ENCODE results near the gene ZYX.
A peak's percentile ranks its signal among the peaks of the same experiment; 100 is the strongest.

ZYX gene

GRCh38 chr7:143347950-143348349 lies 33.2 kb upstream of the ZYX start:
- Histone ChIP-seq H3K79me1 (ENCODE audit: low read depth, low read length) (no peaks in the 10 kb centered on the region), H2BK5ac (ENCODE audit: low read length) (no peak overlapping the region), H3K4me1 (ENCODE audit: control insufficient read depth in 2 of 2, insufficient read depth in 1 of 2, low read depth in 1 of 2, low read length in 2 of 2) (peaks cover 14 to 18% of the 10 kb centered on the region in 2 donors), H2AK5ac (ENCODE audit: low read depth, low read length) (no peak overlapping the region), H3K9ac (ENCODE audit: low read depth, low read length, poor library complexity) (no peak overlapping the region), H3K18ac (ENCODE audit: low read length) (no peak overlapping the region), H3K4me3 (ENCODE audit: low read length in 2 of 2) (no peak overlapping the region), H2BK120ac (ENCODE audit: low read depth, low read length) (no peak overlapping the region), H3K23ac (ENCODE audit: low read depth, low read length, poor library complexity) (no peak overlapping the region), H3K36me3 (replicated peaks in 1 of 2; ENCODE audit: control insufficient read depth in 2 of 2, insufficient read depth in 2 of 2, low read length in 2 of 2) (no peaks in the 10 kb centered on the region), H3K27me3 (ENCODE audit: control insufficient read depth in 3 of 3, insufficient read depth in 3 of 3, low read depth in 1 of 3, low read length in 3 of 3) (peaks cover 0 to 35% (median 0%) of the 10 kb centered on the region in 3 experiments), H2AFZ (ENCODE audit: low read length) (no peak overlapping the region), H3K14ac (ENCODE audit: low read length) (no peak overlapping the region), H2BK15ac (ENCODE audit: low read length) (no peak overlapping the region), H2BK12ac (ENCODE audit: low read length) (no peak overlapping the region), H4K91ac (ENCODE audit: low read depth, low read length, poor library complexity) (no peak overlapping the region), H4K8ac (ENCODE audit: low read depth, low read length) (no peak overlapping the region), H3K9me3 (replicated peaks in 1 of 2; ENCODE audit: control insufficient read depth in 2 of 2, insufficient read depth in 1 of 2, low read depth in 1 of 2, low read length in 2 of 2) (no peaks in the 10 kb centered on the region), H3K4ac (ENCODE audit: low read length) (no peak overlapping the region), H3K27ac (replicated peaks; ENCODE audit: low read length) (no peak overlapping the region), H3K4me2 (ENCODE audit: insufficient read depth, low read length, poor library complexity, severe bottlenecking) (no peak overlapping the region)
- no CpG with 5 or more reads among the region's 5 CpGs for WGBS, 2 donors (ENCODE audit: extremely low coverage in 2 of 2, insufficient read length in 2 of 2, insufficient replicate concordance in 1 of 2)
- no peak for DNase-seq (ENCODE audit: low spot score)

GRCh38 chr7:143351060-143351459 lies 30.1 kb upstream of the ZYX start:
- H3K23ac ChIP-seq (ENCODE audit: low read depth, low read length, poor library complexity) = no peak overlapping the region
- no peak overlapping the region for H4K8ac ChIP-seq (ENCODE audit: low read depth, low read length)
- H3K4me2 ChIP-seq (ENCODE audit: insufficient read depth, low read length, poor library complexity, severe bottlenecking) = no peak overlapping the region
- no peak overlapping the region for H2AFZ ChIP-seq (ENCODE audit: low read length)
- H2BK15ac ChIP-seq (ENCODE audit: low read length) = no peak overlapping the region
- no peak for DNase-seq (ENCODE audit: low spot score)
- no peak overlapping the region for H2BK120ac ChIP-seq (ENCODE audit: low read depth, low read length)
- H3K18ac ChIP-seq (ENCODE audit: low read length) = no peak overlapping the region
- H3K79me1 ChIP-seq (ENCODE audit: low read depth, low read length) = peaks cover 2% of the 10 kb centered on the region
- peaks cover 11 to 14% of the 10 kb centered on the region in 2 donors for H3K36me3 ChIP-seq (replicated peaks in 1 of 2; ENCODE audit: control insufficient read depth in 2 of 2, insufficient read depth in 2 of 2, low read length in 2 of 2)
- no peak overlapping the region for H2AK5ac ChIP-seq (ENCODE audit: low read depth, low read length)
- no peak overlapping the region for H4K91ac ChIP-seq (ENCODE audit: low read depth, low read length, poor library complexity)
- no peak overlapping the region for H3K4me3 ChIP-seq (ENCODE audit: low read length in 2 of 2)
- no peak overlapping the region for H2BK5ac ChIP-seq (ENCODE audit: low read length)
- H3K27me3 ChIP-seq (ENCODE audit: control insufficient read depth in 3 of 3, insufficient read depth in 3 of 3, low read depth in 1 of 3, low read length in 3 of 3) = peaks cover 0 to 22% (median 0%) of the 10 kb centered on the region in 3 experiments
- peaks cover 19 to 24% of the 10 kb centered on the region in 2 donors for H3K4me1 ChIP-seq (ENCODE audit: control insufficient read depth in 2 of 2, insufficient read depth in 1 of 2, low read depth in 1 of 2, low read length in 2 of 2)
- no peak overlapping the region for H3K27ac ChIP-seq (replicated peaks; ENCODE audit: low read length)
- WGBS, 2 donors (ENCODE audit: extremely low coverage in 2 of 2, insufficient read length in 2 of 2, insufficient replicate concordance in 1 of 2) = no CpG with 5 or more reads among the region's 5 CpGs
- H2BK12ac ChIP-seq (ENCODE audit: low read length) = no peak overlapping the region
- H3K4ac ChIP-seq (ENCODE audit: low read length) = no peak overlapping the region
- H3K9me3 ChIP-seq (replicated peaks in 1 of 2; ENCODE audit: control insufficient read depth in 2 of 2, insufficient read depth in 1 of 2, low read depth in 1 of 2, low read length in 2 of 2) = no peaks in the 10 kb centered on the region
- H3K14ac ChIP-seq (ENCODE audit: low read length) = no peak overlapping the region
- H3K9ac ChIP-seq (ENCODE audit: low read depth, low read length, poor library complexity) = no peak overlapping the region

- Histone ChIP-seq H3K27me3 (ENCODE audit: control insufficient read depth in 3 of 3, insufficient read depth in 3 of 3, low read depth in 1 of 3, low read length in 3 of 3) (peaks cover 0 to 18% (median 0%) of the 10 kb centered on the region in 3 experiments), H2BK15ac (ENCODE audit: low read length) (no peak overlapping the region), H3K79me1 (ENCODE audit: low read depth, low read length) (peaks cover 2% of the 10 kb centered on the region), H3K18ac (ENCODE audit: low read length) (peak overlapping the region; percentile 69), H2BK5ac (ENCODE audit: low read length) (no peak overlapping the region), H2AFZ (ENCODE audit: low read length) (no peak overlapping the region), H3K9me3 (replicated peaks in 1 of 2; ENCODE audit: control insufficient read depth in 2 of 2, insufficient read depth in 1 of 2, low read depth in 1 of 2, low read length in 2 of 2) (no peaks in the 10 kb centered on the region), H3K4me2 (ENCODE audit: insufficient read depth, low read length, poor library complexity, severe bottlenecking) (no peak overlapping the region), H2AK5ac (ENCODE audit: low read depth, low read length) (peak overlapping the region; percentile 14), H3K4me3 (ENCODE audit: low read length in 2 of 2) (no peak overlapping the region), H4K91ac (ENCODE audit: low read depth, low read length, poor library complexity) (no peak overlapping the region), H2BK12ac (ENCODE audit: low read length) (no peak overlapping the region), H3K23ac (ENCODE audit: low read depth, low read length, poor library complexity) (no peak overlapping the region), H3K9ac (ENCODE audit: low read depth, low read length, poor library complexity) (no peak overlapping the region), H3K36me3 (replicated peaks in 1 of 2; ENCODE audit: control insufficient read depth in 2 of 2, insufficient read depth in 2 of 2, low read length in 2 of 2) (peaks cover 16 to 18% of the 10 kb centered on the region in 2 donors), H4K8ac (ENCODE audit: low read depth, low read length) (no peak overlapping the region), H3K14ac (ENCODE audit: low read length) (no peak overlapping the region), H3K4me1 (ENCODE audit: control insufficient read depth in 2 of 2, insufficient read depth in 1 of 2, low read depth in 1 of 2, low read length in 2 of 2) (peaks cover 19 to 24% of the 10 kb centered on the region in 2 donors), H3K4ac (ENCODE audit: low read length) (no peak overlapping the region), H2BK120ac (ENCODE audit: low read depth, low read length) (no peak overlapping the region), H3K27ac (replicated peaks; ENCODE audit: low read length) (no peak overlapping the region)
- WGBS, 2 donors (ENCODE audit: extremely low coverage in 2 of 2, insufficient read length in 2 of 2, insufficient replicate concordance in 1 of 2) = no CpG with 5 or more reads among the region's 9 CpGs
- DNase-seq (ENCODE audit: low spot score) = no peak
Measured at GRCh38 chr7:143351574-143351973, 29.6 kb upstream of the ZYX start.

GRCh38 chr7:143352531-143353002 lies 28.6 kb upstream of the ZYX start:
- Histone ChIP-seq H3K36me3 (replicated peaks in 1 of 2; ENCODE audit: control insufficient read depth in 2 of 2, insufficient read depth in 2 of 2, low read length in 2 of 2) (peaks cover 24 to 25% of the 10 kb centered on the region in 2 donors), H3K23ac (ENCODE audit: low read depth, low read length, poor library complexity) (no peak overlapping the region), H3K9ac (ENCODE audit: low read depth, low read length, poor library complexity) (peak overlapping the region; percentile 65), H3K27me3 (ENCODE audit: control insufficient read depth in 3 of 3, insufficient read depth in 3 of 3, low read depth in 1 of 3, low read length in 3 of 3) (peaks cover 0 to 13% (median 0%) of the 10 kb centered on the region in 3 experiments), H3K14ac (ENCODE audit: low read length) (no peak overlapping the region), H3K4me2 (ENCODE audit: insufficient read depth, low read length, poor library complexity, severe bottlenecking) (no peak overlapping the region), H2BK15ac (ENCODE audit: low read length) (no peak overlapping the region), H2AFZ (ENCODE audit: low read length) (peak overlapping the region; percentile 54), H3K18ac (ENCODE audit: low read length) (peak overlapping the region; percentile 80), H2BK5ac (ENCODE audit: low read length) (no peak overlapping the region), H3K9me3 (replicated peaks in 1 of 2; ENCODE audit: control insufficient read depth in 2 of 2, insufficient read depth in 1 of 2, low read depth in 1 of 2, low read length in 2 of 2) (no peaks in the 10 kb centered on the region), H4K91ac (ENCODE audit: low read depth, low read length, poor library complexity) (no peak overlapping the region), H3K27ac (replicated peaks; ENCODE audit: low read length) (peak overlapping the region; percentile 79), H3K4me3 (ENCODE audit: low read length in 2 of 2) (peak overlapping the region in 1 of 2 donors; percentile 13), H3K4ac (ENCODE audit: low read length) (no peak overlapping the region), H4K8ac (ENCODE audit: low read depth, low read length) (no peak overlapping the region), H2AK5ac (ENCODE audit: low read depth, low read length) (no peak overlapping the region), H3K4me1 (ENCODE audit: control insufficient read depth in 2 of 2, insufficient read depth in 1 of 2, low read depth in 1 of 2, low read length in 2 of 2) (peaks cover 19 to 24% of the 10 kb centered on the region in 2 donors), H3K79me1 (ENCODE audit: low read depth, low read length) (peaks cover 2% of the 10 kb centered on the region), H2BK12ac (ENCODE audit: low read length) (no peak overlapping the region), H2BK120ac (ENCODE audit: low read depth, low read length) (no peak overlapping the region)
- peak; percentile 75 for DNase-seq (ENCODE audit: low spot score)
- WGBS, 2 donors (ENCODE audit: extremely low coverage in 2 of 2, insufficient read length in 2 of 2, insufficient replicate concordance in 1 of 2) = no CpG with 5 or more reads among the region's 11 CpGs

All from neuronal stem cell (in vitro differentiated cells).